ENCODE data around the gene PLXDC2. TPM values are rescaled to one million over a fixed set of nuclear protein-coding genes. Genes with fewer than 3 reads are reported as not detected.

The PLXDC2 gene
- total and polyA plus RNA-seq, 2 experiments from 2014 or later: 10.3 to 22.6 TPM

DNA sequence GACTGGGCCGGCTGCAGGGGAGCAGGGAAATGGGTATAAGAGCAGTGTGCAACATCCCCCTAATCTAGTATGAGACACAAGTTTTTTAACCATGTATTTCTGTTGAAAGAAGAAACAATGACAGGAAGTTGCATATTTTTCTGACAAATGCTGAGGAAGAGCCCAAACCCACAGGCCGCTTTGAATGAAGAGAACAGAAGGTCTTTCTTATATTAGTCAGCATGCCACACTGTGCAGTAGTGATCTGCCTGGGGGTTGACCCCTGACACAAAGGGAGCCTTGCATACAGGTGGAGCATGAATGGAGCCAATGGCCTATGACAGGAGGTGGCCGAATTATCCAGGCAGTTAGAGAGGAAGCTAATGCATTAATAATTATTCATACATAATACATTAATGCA lies 518.3 kb downstream of the PLXDC2 start:
- Histone ChIP-seq H3K27ac (no peak overlapping the region), H3K4me1 (ENCODE audit: low read depth) (no peaks in the 10 kb centered on the region), H3K27me3 (no peaks in the 10 kb centered on the region), H3K4me3 (no peak overlapping the region), H3K36me3 (no peaks in the 10 kb centered on the region), H3K9me3 (ENCODE audit: low read depth) (no peaks in the 10 kb centered on the region)
- DNase-seq (ENCODE audit: low read depth in 1 of 2, low spot score in 1 of 2): no peak
- TF ChIP-seq, protein P1, sequence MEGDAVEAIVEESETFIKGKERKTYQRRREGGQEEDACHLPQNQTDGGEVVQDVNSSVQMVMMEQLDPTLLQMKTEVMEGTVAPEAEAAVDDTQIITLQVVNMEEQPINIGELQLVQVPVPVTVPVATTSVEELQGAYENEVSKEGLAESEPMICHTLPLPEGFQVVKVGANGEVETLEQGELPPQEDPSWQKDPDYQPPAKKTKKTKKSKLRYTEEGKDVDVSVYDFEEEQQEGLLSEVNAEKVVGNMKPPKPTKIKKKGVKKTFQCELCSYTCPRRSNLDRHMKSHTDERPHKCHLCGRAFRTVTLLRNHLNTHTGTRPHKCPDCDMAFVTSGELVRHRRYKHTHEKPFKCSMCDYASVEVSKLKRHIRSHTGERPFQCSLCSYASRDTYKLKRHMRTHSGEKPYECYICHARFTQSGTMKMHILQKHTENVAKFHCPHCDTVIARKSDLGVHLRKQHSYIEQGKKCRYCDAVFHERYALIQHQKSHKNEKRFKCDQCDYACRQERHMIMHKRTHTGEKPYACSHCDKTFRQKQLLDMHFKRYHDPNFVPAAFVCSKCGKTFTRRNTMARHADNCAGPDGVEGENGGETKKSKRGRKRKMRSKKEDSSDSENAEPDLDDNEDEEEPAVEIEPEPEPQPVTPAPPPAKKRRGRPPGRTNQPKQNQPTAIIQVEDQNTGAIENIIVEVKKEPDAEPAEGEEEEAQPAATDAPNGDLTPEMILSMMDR (IDR thresholded peaks at IDR 0.05; ENCODE audit: low read depth, low read length): no peak
